ELR (cell line): Measurements from ENCODE around the gene SLF1.

Experiments
- DNase-seq: peaks from one replicate; pipeline ENCODE4 v3.0.0-alpha.2; 2015; ENCODE audit warnings: low read depth

Gene SLF1

GRCh38 chr5:94711785-94712184 is 93.3 kb downstream of the SLF1 start:
- no peak for DNase-seq

- no peak for DNase-seq
These were observed 97.3 kb downstream of the SLF1 start for GRCh38 chr5:94715768-94716167.

- DNase-seq = no peak
These were observed 106.7 kb downstream of the SLF1 start for GRCh38 chr5:94725142-94725541.

GRCh38 chr5:94731471-94731870 is 113.0 kb downstream of the SLF1 start:
- DNase-seq = no peak

- no peak for DNase-seq
These were observed 118.0 kb downstream of the SLF1 start for GRCh38 chr5:94736498-94736897.

GRCh38 chr5:94740286-94740685 is 121.8 kb downstream of the SLF1 start:
- no peak for DNase-seq

GRCh38 chr5:94742852-94743251 is 124.4 kb downstream of the SLF1 start:
- DNase-seq = no peak

- no peak for DNase-seq
These were observed 126.4 kb downstream of the SLF1 start for GRCh38 chr5:94744906-94745305.

- DNase-seq = peak; percentile 76
These were observed 127.6 kb downstream of the SLF1 start for GRCh38 chr5:94745786-94746730.

- no peak for DNase-seq
These were observed 128.3 kb downstream of the SLF1 start for GRCh38 chr5:94746731-94747124.
